WTC11 (cell line): ENCODE data around the gene FNIP1. TPM values are rescaled to one million over a fixed set of nuclear protein-coding genes. Genes with fewer than 3 reads are reported as not detected.

Experiments used
- ATAC-seq: fragments of 200-7000 bp; cut with Tn5 transposase; 2 replicates; pipeline ENCODE4 v1.10.0; 2021; ENCODE audit warnings: mild to moderate bottlenecking, moderate library complexity
- CTCF ChIA-PET: fragments of 300-600 bp; sonication (Branson Sonifier 250); formaldehyde crosslinking; loops from one replicate; lab custom pipeline; 2021; ENCODE audit warnings: antibody characterized with exemption; lab: Charles Lee
- POLR2A ChIA-PET: fragments of 350-600 bp; sonication (Branson Sonifier 250); formaldehyde crosslinking; loops from one replicate; lab custom pipeline; 2021; ENCODE audit warnings: antibody characterized with exemption; lab: Charles Lee
- DNase-seq: peaks from one replicate; pipeline ENCODE4 v3.0.0; 2021; ENCODE audit warnings: low spot score
- H3K27ac Mint-ChIP-seq: 2 replicates; pipeline ENCODE4 v1.8.0; 2021; ENCODE audit warnings: mixed read lengths
- H3K27me3 Mint-ChIP-seq: 2 replicates; pipeline ENCODE4 v1.8.0; 2021; ENCODE audit warnings: low read depth, mild to moderate bottlenecking, moderate library complexity, mixed read lengths
- H3K36me3 Mint-ChIP-seq: 2 replicates; pipeline ENCODE4 v1.8.0; 2021; ENCODE audit warnings: mixed read lengths
- H3K4me1 Mint-ChIP-seq: 2 replicates; pipeline ENCODE4 v1.8.0; 2022; ENCODE audit warnings: mixed read lengths
- H3K4me3 Mint-ChIP-seq: 2 replicates; pipeline ENCODE4 v1.8.0; 2021; ENCODE audit warnings: mild to moderate bottlenecking, moderate library complexity, mixed read lengths
- H3K9me3 Mint-ChIP-seq: 2 replicates; pipeline ENCODE4 v1.8.0; 2021; ENCODE audit warnings: mixed read lengths
- ARID4B ChIP-seq: sonication (generic); formaldehyde crosslinking; IDR thresholded peaks from 2 replicates; pipeline ENCODE4 v1.8.0; 2023; ENCODE audit warnings: missing genetic modification reagents, mild to moderate bottlenecking, borderline replicate concordance
- ATF6 ChIP-seq: sonication (generic); formaldehyde crosslinking; IDR thresholded peaks from 2 replicates; pipeline ENCODE4 v1.8.1; 2023; ENCODE audit warnings: mild to moderate bottlenecking, missing genetic modification reagents
- ELF4 ChIP-seq: sonication (generic); formaldehyde crosslinking; IDR thresholded peaks from 2 replicates; pipeline ENCODE4 v1.8.1; 2022; ENCODE audit warnings: low read depth, mild to moderate bottlenecking, moderate library complexity, missing genetic modification reagents
- EMX1 ChIP-seq: fragments of 250-450 bp; sonication (Bioruptor Pico); IDR thresholded peaks from 2 replicates; pipeline ENCODE4 v1.8.0; 2021; ENCODE audit warnings: mild to moderate bottlenecking
- NFYB ChIP-seq: sonication (generic); formaldehyde crosslinking; conservative IDR thresholded peaks from 2 replicates; pipeline ENCODE4 v1.8.0; 2022; ENCODE audit warnings: low read depth, missing genetic modification reagents
- NR3C1 ChIP-seq: sonication (generic); formaldehyde crosslinking; conservative IDR thresholded peaks from 2 replicates; pipeline ENCODE4 v1.8.1; 2023; ENCODE audit warnings: low read depth, mild to moderate bottlenecking, missing genetic modification reagents
- SMAD3 ChIP-seq: sonication (generic); formaldehyde crosslinking; IDR thresholded peaks from 2 replicates; pipeline ENCODE4 v1.8.0; 2022; ENCODE audit warnings: missing genetic modification reagents, mild to moderate bottlenecking, borderline replicate concordance
- STAT6 ChIP-seq: sonication (generic); formaldehyde crosslinking; conservative IDR thresholded peaks from 2 replicates; pipeline ENCODE4 v1.8.1; 2023; ENCODE audit warnings: mild to moderate bottlenecking, low read depth, missing genetic modification reagents, moderate library complexity
- TP53 ChIP-seq: sonication (generic); formaldehyde crosslinking; IDR thresholded peaks from 2 replicates; pipeline ENCODE4 v1.8.1; 2023; ENCODE audit warnings: mild to moderate bottlenecking, missing genetic modification reagents
- ZNF121 ChIP-seq: sonication (generic); formaldehyde crosslinking; IDR thresholded peaks from 2 replicates; pipeline ENCODE4 v1.8.0; 2023; ENCODE audit warnings: missing genetic modification reagents
- ZNF281 ChIP-seq: sonication (generic); formaldehyde crosslinking; IDR thresholded peaks from 2 replicates; pipeline ENCODE4 v1.8.0; 2023; ENCODE audit warnings: mild to moderate bottlenecking, missing genetic modification reagents
- total RNA-seq: library from RNA; stranded (reverse); gene quantifications from 3 replicates; pipeline ENCODE4 v1.2.3, GENCODE V29; 2021

Gene FNIP1
- total RNA-seq, 1 experiment from 2014 or later: 17.2 TPM

- TF ChIP-seq ARID4B (CRISPR knock-in tag) (peak; percentile 20; the same call in 1 of the 2 replicates), SMAD3 (CRISPR knock-in tag) (peak; percentile 33; the same call in 1 of the 2 replicates)
Measured at GRCh38 chr5:131795879-131796792, 681 bp downstream of the FNIP1 start (continued).

GRCh38 chr5:131795228-131795627, 1.6 kb downstream of the FNIP1 start:
- ATAC-seq: no peak
- no peak for TF ChIP-seq NFYB (CRISPR knock-in tag)
- no peak for TF ChIP-seq NR3C1 (CRISPR knock-in tag)
- no peak for TF ChIP-seq TP53 (CRISPR knock-in tag)
- no peak for TF ChIP-seq ZNF281
- TF ChIP-seq ZNF121 (CRISPR knock-in tag): no peak
- TF ChIP-seq ELF4 (CRISPR knock-in tag): no peak
- no peak for TF ChIP-seq STAT6 (CRISPR knock-in tag)
- no peak for TF ChIP-seq EMX1 (CRISPR knock-in tag)
- TF ChIP-seq SMAD3 (CRISPR knock-in tag): no peak
- TF ChIP-seq ATF6 (CRISPR knock-in tag): no peak
- TF ChIP-seq, all 79 proteins: peak for 0
- POLR2A ChIA-PET: no interaction called here
- Mint-ChIP-seq H3K9me3 (no peaks in the 10 kb centered on the region), H3K27me3 (peaks cover 17% of the 10 kb centered on the region), H3K4me3 (peak overlapping the region; percentile 97), H3K27ac (no peak overlapping the region), H3K36me3 (no peaks in the 10 kb centered on the region), H3K4me1 (peaks cover 18% of the 10 kb centered on the region)
- DNase-seq: no peak
- CTCF ChIA-PET: no interaction called here
